B cell (primary cell): ENCODE results near the gene DNM2. TPM values are rescaled to one million over a fixed set of nuclear protein-coding genes. Genes with fewer than 3 reads are reported as not detected.

ENCODE experiments used
- ATAC-seq: fragments of 200-7000 bp; cut with Tn5 transposase; one replicate; pipeline ENCODE4 v1.10.0; 2021; ENCODE audit warnings: low read depth, mild to moderate bottlenecking, moderate number of reproducible peaks, moderate library complexity
- CTCF ChIA-PET: fragments of 350-600 bp; sonication (Branson Sonifier 250); formaldehyde crosslinking; loops from one replicate; lab custom pipeline; 2021; ENCODE audit warnings: antibody characterized with exemption, inconsistent platforms; lab: Charles Lee
- POLR2A ChIA-PET: fragments of 350-600 bp; sonication (Branson Sonifier 250); formaldehyde crosslinking; loops from one replicate; lab custom pipeline; 2021; ENCODE audit warnings: antibody characterized with exemption; lab: Charles Lee
- DNase-seq: peaks from one replicate; pipeline ENCODE4 v3.0.0; 2013
- H2AFZ ChIP-seq: 2 replicates; pipeline ENCODE4 v1.6.1; 2012; ENCODE audit warnings: mild to moderate bottlenecking, low read depth, low read length; ENCODE audit not compliant: insufficient read depth, poor library complexity, severe bottlenecking
- H3K27ac ChIP-seq, 2 donors: 1 replicate in 1 of 2; 2 replicates in 1 of 2; pipeline ENCODE4 v1.5.1; 2012 to 2013; ENCODE audit warnings: low read length in 2 of 2, mild to moderate bottlenecking in 2 of 2, moderate library complexity in 1 of 2
- H3K27me3 ChIP-seq, 4 experiments: fragments of 200-600 bp in 1 of 4; sonication (generic) in 1 of 4; replicated peaks in 1 of 4; 1 replicate in 2 of 4; 2 replicates in 2 of 4; pipeline versions ENCODE4 v1.6.1 to v1.7.0; 2013 to 2016; ENCODE audit warnings: low read length in 3 of 4, mild to moderate bottlenecking in 2 of 4, mixed read lengths in 1 of 4, moderate library complexity in 1 of 4; ENCODE audit not compliant: insufficient read depth in 4 of 4, control insufficient read depth in 3 of 4; ENCODE audit errors: control extremely low read depth in 1 of 4
- H3K36me3 ChIP-seq, 2 experiments: replicated peaks in 1 of 2; 1 replicate in 1 of 2; 2 replicates in 1 of 2; pipeline versions ENCODE4 v1.6.1 to v1.7.1; 2013; ENCODE audit warnings: low read length in 1 of 2; ENCODE audit not compliant: insufficient read depth in 2 of 2, control insufficient read depth in 1 of 2; ENCODE audit errors: control extremely low read depth in 1 of 2, extremely low read depth in 1 of 2
- H3K4me1 ChIP-seq, 2 donors: fragments of 200-600 bp in 1 of 2; sonication (generic) in 1 of 2; 1 replicate in 1 of 2; 2 replicates in 1 of 2; pipeline versions ENCODE4 v1.5.1 to v1.6.1; 2013 to 2017; ENCODE audit warnings: low read length in 2 of 2; ENCODE audit not compliant: control insufficient read depth in 2 of 2, insufficient read depth in 2 of 2
- H3K4me2 ChIP-seq: replicated peaks from 2 replicates; pipeline ENCODE3; 2012; ENCODE audit warnings: mild to moderate bottlenecking, low read depth, low read length; ENCODE audit not compliant: poor library complexity, severe bottlenecking
- H3K4me3 ChIP-seq, 5 experiments: fragments of 200-600 bp in 1 of 5; sonication (generic) in 1 of 5; 1 replicate in 3 of 5; 2 replicates in 2 of 5; pipeline versions ENCODE4 v1.5.1 to v1.7.0; 2011 to 2016; ENCODE audit warnings: low read length in 4 of 5, mild to moderate bottlenecking in 4 of 5, low read depth in 2 of 5, control low read depth in 1 of 5, moderate library complexity in 1 of 5; ENCODE audit not compliant: insufficient read depth in 1 of 5; ENCODE audit errors: control extremely low read depth in 1 of 5, extremely low read depth in 1 of 5
- H3K79me2 ChIP-seq: fragments of 200-600 bp; sonication (generic); one replicate; pipeline ENCODE4 v1.6.0; 2016; ENCODE audit warnings: low read length; ENCODE audit not compliant: control insufficient read depth, insufficient read depth
- H3K9ac ChIP-seq: fragments of 200-600 bp; sonication (generic); 2 replicates; pipeline ENCODE4 v1.6.1; 2017; ENCODE audit warnings: mild to moderate bottlenecking, low read length, moderate library complexity
- H3K9me3 ChIP-seq, 3 donors: one replicate each; pipeline versions ENCODE4 v1.6.1 to v1.7.1; 2013; ENCODE audit warnings: low read length in 2 of 3; ENCODE audit not compliant: control insufficient read depth in 2 of 3, insufficient read depth in 1 of 3; ENCODE audit errors: control extremely low read depth in 1 of 3
- H4K20me1 ChIP-seq: 2 replicates; pipeline ENCODE4 v1.6.0; 2012; ENCODE audit warnings: mild to moderate bottlenecking, low read length; ENCODE audit not compliant: insufficient read depth, control insufficient read depth, poor library complexity, severe bottlenecking
- H3K27ac Mint-ChIP-seq: one replicate; pipeline ENCODE4 v1.8.0; 2021; ENCODE audit warnings: mixed read lengths
- H3K27me3 Mint-ChIP-seq: one replicate; pipeline ENCODE4 v1.8.0; 2021; ENCODE audit warnings: mixed read lengths
- H3K4me1 Mint-ChIP-seq: one replicate; pipeline ENCODE4 v1.8.0; 2021; ENCODE audit warnings: mixed read lengths
- H3K4me3 Mint-ChIP-seq: one replicate; pipeline ENCODE4 v1.8.0; 2021; ENCODE audit warnings: mixed read lengths
- H3K9me3 Mint-ChIP-seq: one replicate; pipeline ENCODE4 v1.8.0; 2022; ENCODE audit warnings: mixed read lengths; ENCODE audit not compliant: insufficient read depth
- EZH2 ChIP-seq: IDR thresholded peaks from 2 replicates; pipeline ENCODE4 v1.6.1; 2012; ENCODE audit warnings: borderline replicate concordance, low read depth, mild to moderate bottlenecking, moderate library complexity, low read length; ENCODE audit not compliant: insufficient read depth, poor library complexity, severe bottlenecking
- WGBS: methylation state at CpG from one replicate; pipeline ENCODE4 v1.1.5; 2013; ENCODE audit warnings: missing lambda C conversion rate; ENCODE audit not compliant: insufficient coverage; 5-methylcytosine and 5-hydroxymethylcytosine counted together
- intact Hi-C: fragments of 100-400 bp; cut with micrococcal nuclease; formaldehyde crosslinking; loops from one replicate; pipeline ENCODE4 v1.10.0; 2022
- polyA plus RNA-seq: library from polyadenylated mRNA; depleted of rRNA; stranded (reverse); fragments of >200 nt; gene quantifications from 2 replicates; pipeline ENCODE4 v1.2.3, GENCODE V29; 2012
- total RNA-seq, 2 donors: library from RNA; stranded (reverse); fragments of 120-200 nt in 1 of 2; gene quantifications; 1 replicate in 1 of 2; 2 replicates in 1 of 2; pipeline versions ENCODE4 v1.2.3 to v1.2.4, GENCODE V29; 2013 to 2022
- TF ChIP-seq, protein P1 (sequence below): fragments of 200-600 bp; IDR thresholded peaks from one replicate; pipeline ENCODE4 v1.8.0; 2022; ENCODE audit warnings: antibody characterized with exemption, mild to moderate bottlenecking

The DNM2 gene
- total and polyA plus RNA-seq, 2 donors (not counting 1 experiment from before 2014, with no cell fraction given): 163 to 353 TPM

DNA sequence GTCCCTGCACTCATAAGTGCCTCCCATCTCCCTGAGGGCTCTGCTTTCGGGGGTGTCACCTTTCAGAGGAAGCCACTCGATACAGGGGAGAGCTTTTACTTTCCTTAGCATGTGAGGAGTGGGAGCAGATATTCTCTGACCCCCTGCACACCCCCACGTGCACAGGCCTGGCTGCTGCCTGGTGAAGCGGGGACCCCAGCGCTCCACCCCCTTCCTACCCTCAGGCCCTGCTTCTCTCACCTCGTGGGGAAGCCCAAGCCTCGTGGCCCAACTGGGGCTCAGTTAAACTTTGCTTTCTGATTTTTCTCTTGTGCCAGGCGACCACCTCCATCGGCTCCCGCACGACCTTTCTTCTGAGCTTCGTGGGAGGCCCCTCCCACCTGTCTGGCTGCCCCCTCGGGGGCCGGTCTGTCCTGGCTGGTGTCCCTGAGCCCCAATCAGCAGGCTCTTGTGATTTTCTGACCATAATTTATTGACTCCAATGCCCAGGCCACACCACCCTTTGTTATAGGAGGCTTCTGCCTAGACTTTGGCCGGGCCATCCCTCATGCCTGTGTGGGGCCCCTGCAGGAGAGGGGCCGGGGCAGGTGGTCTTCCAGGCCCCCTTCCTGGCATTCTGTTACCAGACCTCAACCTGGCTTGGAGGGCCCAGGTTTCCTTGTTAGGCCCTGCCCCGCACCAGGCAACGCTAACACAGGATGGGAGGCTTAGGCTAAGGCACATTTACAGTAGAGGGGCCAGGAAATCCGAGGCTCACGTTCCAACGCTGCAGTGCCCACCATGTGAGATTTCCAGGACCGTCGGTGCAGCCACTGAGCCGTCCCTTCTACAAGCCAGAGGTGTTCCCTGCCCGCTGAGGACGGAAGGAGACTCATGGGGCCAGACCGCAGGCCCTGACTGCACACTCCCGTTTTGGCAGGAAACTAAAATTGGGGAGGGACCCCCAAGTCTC lies 114.4 kb downstream of the DNM2 start:
- Mint-ChIP-seq H3K27ac (no peak overlapping the region), H3K4me3 (no peak overlapping the region), H3K27me3 (no peaks in the 10 kb centered on the region), H3K9me3 (peaks cover 3% of the 10 kb centered on the region), H3K4me1 (peaks cover 14% of the 10 kb centered on the region)
- intact Hi-C loops: no loop called here
- WGBS: 94% methylated on average over 26 of the region's 28 CpGs
- Histone ChIP-seq H3K4me3 (no peak overlapping the region), H3K9me3 (peaks cover 0 to 16% (median 9%) of the 10 kb centered on the region in 3 donors), H3K79me2 (no peaks in the 10 kb centered on the region), H3K4me2 (no peak overlapping the region), H4K20me1 (peaks cover 7% of the 10 kb centered on the region), H3K36me3 (peaks cover 0 to 26% of the 10 kb centered on the region in 2 experiments), H3K4me1 (peaks cover 7 to 17% of the 10 kb centered on the region in 2 donors), H3K27me3 (no peaks in the 10 kb centered on the region), H3K9ac (no peak overlapping the region), H2AFZ (no peak overlapping the region), H3K27ac (no peak overlapping the region)
- CTCF ChIA-PET: no interaction called here
- TF ChIP-seq, protein P1, sequence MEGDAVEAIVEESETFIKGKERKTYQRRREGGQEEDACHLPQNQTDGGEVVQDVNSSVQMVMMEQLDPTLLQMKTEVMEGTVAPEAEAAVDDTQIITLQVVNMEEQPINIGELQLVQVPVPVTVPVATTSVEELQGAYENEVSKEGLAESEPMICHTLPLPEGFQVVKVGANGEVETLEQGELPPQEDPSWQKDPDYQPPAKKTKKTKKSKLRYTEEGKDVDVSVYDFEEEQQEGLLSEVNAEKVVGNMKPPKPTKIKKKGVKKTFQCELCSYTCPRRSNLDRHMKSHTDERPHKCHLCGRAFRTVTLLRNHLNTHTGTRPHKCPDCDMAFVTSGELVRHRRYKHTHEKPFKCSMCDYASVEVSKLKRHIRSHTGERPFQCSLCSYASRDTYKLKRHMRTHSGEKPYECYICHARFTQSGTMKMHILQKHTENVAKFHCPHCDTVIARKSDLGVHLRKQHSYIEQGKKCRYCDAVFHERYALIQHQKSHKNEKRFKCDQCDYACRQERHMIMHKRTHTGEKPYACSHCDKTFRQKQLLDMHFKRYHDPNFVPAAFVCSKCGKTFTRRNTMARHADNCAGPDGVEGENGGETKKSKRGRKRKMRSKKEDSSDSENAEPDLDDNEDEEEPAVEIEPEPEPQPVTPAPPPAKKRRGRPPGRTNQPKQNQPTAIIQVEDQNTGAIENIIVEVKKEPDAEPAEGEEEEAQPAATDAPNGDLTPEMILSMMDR: no peak
- TF ChIP-seq EZH2: no peak
- no peak for ATAC-seq
- POLR2A ChIA-PET: no interaction called here
- no peak for DNase-seq

- no peak for DNase-seq
- 94% methylated on average over 18 of the region's 20 CpGs for WGBS
- no peak for ATAC-seq
- no peak overlapping the region for H3K9ac ChIP-seq
- Mint-ChIP-seq H3K27ac (peak overlapping the region; percentile 67), H3K9me3 (peaks cover 3% of the 10 kb centered on the region), H3K27me3 (no peaks in the 10 kb centered on the region), H3K4me3 (no peak overlapping the region), H3K4me1 (peaks cover 14% of the 10 kb centered on the region)
- POLR2A ChIA-PET: no interaction called here
- CTCF ChIA-PET: interaction anchor here (5.0 kb wide), 1 partner anchor 33 kb away, joined by 62 read pairs; no protein-coding TSS in a partner anchor
- TF ChIP-seq EZH2: no peak
- TF ChIP-seq, protein P1: no peak
- no peaks in the 10 kb centered on the region for H3K27me3 ChIP-seq
- no peaks in the 10 kb centered on the region for H3K79me2 ChIP-seq
- peaks cover 7% of the 10 kb centered on the region for H4K20me1 ChIP-seq
- peaks cover 7 to 17% of the 10 kb centered on the region in 2 donors for H3K4me1 ChIP-seq
- no peak overlapping the region for H3K4me3 ChIP-seq
- intact Hi-C loops: no loop called here
- H3K9me3 ChIP-seq: peaks cover 0 to 21% (median 9%) of the 10 kb centered on the region in 3 donors
- no peak overlapping the region for H3K27ac ChIP-seq
- no peak overlapping the region for H2AFZ ChIP-seq
- H3K4me2 ChIP-seq: no peak overlapping the region
- H3K36me3 ChIP-seq: peaks cover 0 to 25% of the 10 kb centered on the region in 2 experiments
These were observed 115.0 kb downstream of the DNM2 start for GRCh38 chr19:10832939-10833296.
